ENCODE measurements around the gene TPBGL. TPM values are rescaled to one million over a fixed set of nuclear protein-coding genes. Genes with fewer than 3 reads are reported as not detected.

TPBGL gene
- total RNA-seq, 4 donors from 2014 or later = 0.36 to 0.40 TPM; not detected in 2

GRCh38 chr11:75264971-75265370 lies 24.4 kb downstream of the TPBGL start:
- Histone ChIP-seq H3K36me3 (peaks cover 28% of the 10 kb centered on the region), H3K9me3 (no peaks in the 10 kb centered on the region), H3K4me1 (peaks cover 7% of the 10 kb centered on the region), H3K4me3 (no peak overlapping the region), H3K27ac (no peak overlapping the region), H3K27me3 (no peaks in the 10 kb centered on the region)
- TF ChIP-seq POLR2A (IDR thresholded peaks at IDR 0.05) (no peak), EP300 (IDR thresholded peaks at IDR 0.05) (no peak), POLR2AphosphoS5 (IDR thresholded peaks at IDR 0.05) (no peak)
- TF ChIP-seq, protein P1, sequence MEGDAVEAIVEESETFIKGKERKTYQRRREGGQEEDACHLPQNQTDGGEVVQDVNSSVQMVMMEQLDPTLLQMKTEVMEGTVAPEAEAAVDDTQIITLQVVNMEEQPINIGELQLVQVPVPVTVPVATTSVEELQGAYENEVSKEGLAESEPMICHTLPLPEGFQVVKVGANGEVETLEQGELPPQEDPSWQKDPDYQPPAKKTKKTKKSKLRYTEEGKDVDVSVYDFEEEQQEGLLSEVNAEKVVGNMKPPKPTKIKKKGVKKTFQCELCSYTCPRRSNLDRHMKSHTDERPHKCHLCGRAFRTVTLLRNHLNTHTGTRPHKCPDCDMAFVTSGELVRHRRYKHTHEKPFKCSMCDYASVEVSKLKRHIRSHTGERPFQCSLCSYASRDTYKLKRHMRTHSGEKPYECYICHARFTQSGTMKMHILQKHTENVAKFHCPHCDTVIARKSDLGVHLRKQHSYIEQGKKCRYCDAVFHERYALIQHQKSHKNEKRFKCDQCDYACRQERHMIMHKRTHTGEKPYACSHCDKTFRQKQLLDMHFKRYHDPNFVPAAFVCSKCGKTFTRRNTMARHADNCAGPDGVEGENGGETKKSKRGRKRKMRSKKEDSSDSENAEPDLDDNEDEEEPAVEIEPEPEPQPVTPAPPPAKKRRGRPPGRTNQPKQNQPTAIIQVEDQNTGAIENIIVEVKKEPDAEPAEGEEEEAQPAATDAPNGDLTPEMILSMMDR (IDR thresholded peaks at IDR 0.05) = no peak
- peak in 1 of 2 donors; percentile 36 for DNase-seq (ENCODE audit: low spot score in 2 of 2)
- WGBS = 86% methylated on average over 6 of the region's 6 CpGs

DNA sequence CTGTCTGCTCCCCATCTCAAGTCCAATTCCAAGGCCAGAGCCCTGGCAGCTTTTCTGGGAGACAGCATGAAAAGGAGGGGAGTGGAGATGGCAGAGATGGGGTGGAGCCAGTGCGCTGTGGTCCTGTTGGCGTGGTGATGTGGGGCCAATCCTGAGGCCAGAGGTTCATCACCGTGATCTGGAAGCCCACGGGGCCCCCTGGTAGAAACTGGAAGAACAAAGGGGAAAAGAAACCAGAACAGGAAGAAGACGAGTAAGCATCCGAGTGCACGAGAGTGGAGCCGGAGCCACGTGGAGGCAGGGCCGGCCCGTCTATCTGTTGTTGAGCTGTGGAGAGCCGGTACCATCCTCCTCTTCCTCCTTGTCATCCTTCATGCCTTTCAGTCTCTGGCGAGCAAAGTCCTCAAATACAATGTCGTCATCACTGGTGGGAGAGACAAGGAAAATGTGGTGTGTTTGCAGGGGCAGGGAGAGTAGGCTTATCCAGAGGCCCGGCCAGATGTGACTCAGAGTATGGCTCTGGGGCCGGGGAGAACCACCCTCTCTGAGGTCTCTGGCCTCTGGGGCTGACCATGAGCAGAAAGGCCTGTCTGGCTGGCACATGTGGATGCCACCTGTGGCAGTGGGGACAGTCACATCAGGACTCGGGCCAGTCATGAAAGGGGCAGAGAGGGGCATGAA lies 25.4 kb downstream of the TPBGL start:
- DNase-seq (ENCODE audit: low spot score in 2 of 2) = peak in 1 of 2 donors; percentile 56
- Histone ChIP-seq H3K9me3 (no peaks in the 10 kb centered on the region), H3K36me3 (peaks cover 32% of the 10 kb centered on the region), H3K27me3 (no peaks in the 10 kb centered on the region), H3K4me1 (peaks cover 1% of the 10 kb centered on the region), H3K27ac (no peak overlapping the region), H3K4me3 (no peak overlapping the region)
- WGBS = 75% methylated on average over 17 of the region's 17 CpGs
- no peak for TF ChIP-seq POLR2AphosphoS5 (IDR thresholded peaks at IDR 0.05)
- TF ChIP-seq, protein P1 (IDR thresholded peaks at IDR 0.05) = no peak
- TF ChIP-seq EP300 (IDR thresholded peaks at IDR 0.05) = no peak
- TF ChIP-seq POLR2A (IDR thresholded peaks at IDR 0.05) = no peak

- peak in 1 of 2 donors; percentile 52 for DNase-seq (ENCODE audit: low spot score in 2 of 2)
- Histone ChIP-seq H3K9me3 (no peaks in the 10 kb centered on the region), H3K4me1 (no peaks in the 10 kb centered on the region), H3K27ac (no peak overlapping the region), H3K27me3 (no peaks in the 10 kb centered on the region), H3K36me3 (peaks cover 44% of the 10 kb centered on the region), H3K4me3 (no peak overlapping the region)
- WGBS = 76% methylated on average over 25 of the region's 27 CpGs
- TF ChIP-seq POLR2AphosphoS5 (IDR thresholded peaks at IDR 0.05) (no peak), EP300 (IDR thresholded peaks at IDR 0.05) (no peak)
- TF ChIP-seq, protein P1 (IDR thresholded peaks at IDR 0.05) = no peak
Measured at GRCh38 chr11:75267171-75267970, 26.8 kb downstream of the TPBGL start.

DNA sequence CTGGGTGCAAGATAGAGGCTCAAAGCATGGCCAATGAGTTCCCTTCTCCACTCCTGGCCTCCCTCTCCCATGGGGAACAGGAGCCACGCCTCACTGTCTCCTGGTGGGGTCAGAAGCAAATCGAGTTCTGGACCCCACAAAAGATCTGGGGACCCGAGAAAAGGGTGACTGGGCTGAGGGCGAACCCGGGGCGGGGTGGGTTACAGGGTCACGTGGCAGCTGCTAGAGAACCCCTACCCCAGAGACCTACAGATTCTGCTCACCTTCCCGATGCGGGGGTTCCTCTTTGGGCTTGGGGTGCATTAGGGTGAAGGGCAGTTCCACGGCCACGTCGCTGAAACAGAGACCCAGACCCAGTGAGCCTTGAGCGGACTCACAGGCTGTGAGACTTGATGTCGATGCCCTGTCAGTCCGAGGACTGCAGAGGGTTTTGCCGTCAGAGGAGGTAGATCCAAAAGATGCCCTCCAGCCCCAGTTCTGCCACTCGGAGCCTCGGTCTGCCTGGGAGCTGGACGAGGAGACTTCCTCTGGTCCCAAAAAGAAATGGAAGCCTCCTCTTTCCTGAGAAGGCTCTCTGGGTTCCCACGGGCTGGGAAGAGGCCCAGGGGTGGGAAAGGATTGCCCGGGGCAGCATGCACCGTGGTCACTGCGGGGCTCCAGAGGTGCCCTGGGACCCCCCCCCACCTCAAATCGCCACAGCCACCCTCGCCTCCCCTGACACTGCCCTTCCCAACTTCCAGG lies 28.2 kb downstream of the TPBGL start:
- no peaks in the 10 kb centered on the region for H3K27me3 ChIP-seq
- H3K4me1 ChIP-seq = no peaks in the 10 kb centered on the region
- H3K4me3 ChIP-seq = no peak overlapping the region
- peak in 1 of 2 donors; percentile 52 for DNase-seq (ENCODE audit: low spot score in 2 of 2)
- TF ChIP-seq, protein P1 (IDR thresholded peaks at IDR 0.05) = no peak
- no peak for TF ChIP-seq EP300 (IDR thresholded peaks at IDR 0.05)
- no peak for TF ChIP-seq POLR2AphosphoS5 (IDR thresholded peaks at IDR 0.05)
- TF ChIP-seq POLR2A (IDR thresholded peaks at IDR 0.05) = no peak
- no peaks in the 10 kb centered on the region for H3K9me3 ChIP-seq
- H3K27ac ChIP-seq = no peak overlapping the region
- 97% methylated on average over 23 of the region's 25 CpGs for WGBS
- H3K36me3 ChIP-seq = peaks cover 58% of the 10 kb centered on the region

- peaks cover 63% of the 10 kb centered on the region for H3K36me3 ChIP-seq
- DNase-seq (ENCODE audit: low spot score in 2 of 2) = no peak
- no peaks in the 10 kb centered on the region for H3K9me3 ChIP-seq
- H3K4me3 ChIP-seq = no peak overlapping the region
- no peak overlapping the region for H3K27ac ChIP-seq
- 98% methylated on average over 4 of the region's 4 CpGs for WGBS
- H3K27me3 ChIP-seq = no peaks in the 10 kb centered on the region
- H3K4me1 ChIP-seq = no peaks in the 10 kb centered on the region
- TF ChIP-seq, protein P1 (IDR thresholded peaks at IDR 0.05) = no peak
- TF ChIP-seq POLR2A (IDR thresholded peaks at IDR 0.05) (no peak), EP300 (IDR thresholded peaks at IDR 0.05) (no peak), POLR2AphosphoS5 (IDR thresholded peaks at IDR 0.05) (no peak)
Measured at GRCh38 chr11:75269367-75269660, 28.7 kb downstream of the TPBGL start.

All from suprapubic skin (tissue), 4 donors.